ENCODE data around the gene SCML1. TPM values are rescaled to one million over a fixed set of nuclear protein-coding genes. Genes with fewer than 3 reads are reported as not detected.

The SCML1 gene
- polyA plus RNA-seq, 1 of the 3 experiments (the other 2 are of a cell fraction), result 10.7 TPM

- H3K4me2 ChIP-seq, result no peak overlapping the region
- no peaks in the 10 kb centered on the region for H3K9me3 ChIP-seq
- H3K36me3 ChIP-seq (replicated peaks in 1 of 2; ENCODE audit: control insufficient read depth in 1 of 2, insufficient read depth in 2 of 2, low read length in 1 of 2), result peaks cover 0 to 4% of the 10 kb centered on the region in 2 experiments
- no peaks in the 10 kb centered on the region for H3K27me3 ChIP-seq (ENCODE audit: insufficient read depth)
- DNase-seq, result no peak
- no peak overlapping the region for H3K4me3 ChIP-seq (ENCODE audit: low read depth in 2 of 2, low read length in 1 of 2)
- WGBS (ENCODE audit: low lambda C conversion rate), result 49% methylated on average over 4 of the region's 4 CpGs
- no peak overlapping the region for H3K9ac ChIP-seq
- TF ChIP-seq TAF1 (IDR thresholded peaks at IDR 0.05; ENCODE audit: borderline replicate concordance, low read depth, low read length) (no peak), GATA2 (CRISPR knock-in tag; IDR thresholded peaks at IDR 0.05) (no peak), RAD21 (IDR thresholded peaks at IDR 0.05; ENCODE audit: low read length) (no peak), IRF3 (IDR thresholded peaks at IDR 0.05; ENCODE audit: low read depth, low read length) (no peak), MEF2A (IDR thresholded peaks at IDR 0.05; ENCODE audit: borderline replicate concordance, low read depth) (no peak), EZH2phosphoT487 (IDR thresholded peaks at IDR 0.05; ENCODE audit: borderline replicate concordance, low read depth) (no peak), CTCF (IDR thresholded peaks at IDR 0.05) (no peak), FOXM1 (IDR thresholded peaks at IDR 0.05; ENCODE audit: low read depth) (no peak), POLR2AphosphoS5 (IDR thresholded peaks at IDR 0.05; ENCODE audit: low read depth, low read length) (no peak)
- H3K27ac ChIP-seq (ENCODE audit: low read depth in 2 of 2, low read length in 1 of 2), result no peak overlapping the region
- no peaks in the 10 kb centered on the region for H3K79me2 ChIP-seq (ENCODE audit: insufficient read depth)
- no peaks in the 10 kb centered on the region for H3K9me2 ChIP-seq
- H4K20me1 ChIP-seq (ENCODE audit: insufficient read depth), result no peaks in the 10 kb centered on the region
- ChIA-PET CTCF (no interaction called here), POLR2A (no interaction called here)
- H3K4me1 ChIP-seq (ENCODE audit: control insufficient read depth in 1 of 2, insufficient read depth in 2 of 2, low read depth in 1 of 2, low read length in 1 of 2), result no peaks in the 10 kb centered on the region
- no peaks in the 10 kb centered on the region for H3F3A ChIP-seq (replicated peaks; ENCODE audit: insufficient read depth)
- H2AFZ ChIP-seq (ENCODE audit: low read depth), result no peak overlapping the region
Observed at GRCh38 chrX:17721715-17722114, 15.6 kb upstream of the SCML1 start.

GRCh38 chrX:17725181-17725580, 12.1 kb upstream of the SCML1 start:
- Histone ChIP-seq H3K9ac (no peak overlapping the region), H2AFZ (ENCODE audit: low read depth) (no peak overlapping the region), H3K9me3 (no peaks in the 10 kb centered on the region), H4K20me1 (ENCODE audit: insufficient read depth) (no peaks in the 10 kb centered on the region), H3K4me2 (no peak overlapping the region), H3K27me3 (ENCODE audit: insufficient read depth) (no peaks in the 10 kb centered on the region), H3F3A (replicated peaks; ENCODE audit: insufficient read depth) (no peaks in the 10 kb centered on the region), H3K9me2 (no peaks in the 10 kb centered on the region), H3K79me2 (ENCODE audit: insufficient read depth) (no peaks in the 10 kb centered on the region), H3K4me1 (ENCODE audit: control insufficient read depth in 1 of 2, insufficient read depth in 2 of 2, low read depth in 1 of 2, low read length in 1 of 2) (no peaks in the 10 kb centered on the region), H3K36me3 (replicated peaks in 1 of 2; ENCODE audit: control insufficient read depth in 1 of 2, insufficient read depth in 2 of 2, low read length in 1 of 2) (peaks cover 0 to 4% of the 10 kb centered on the region in 2 experiments), H3K27ac (ENCODE audit: low read depth in 2 of 2, low read length in 1 of 2) (no peak overlapping the region), H3K4me3 (ENCODE audit: low read depth in 2 of 2, low read length in 1 of 2) (no peak overlapping the region)
- no peak for DNase-seq
- WGBS (ENCODE audit: low lambda C conversion rate), result 41% methylated on average over 2 of the region's 2 CpGs
- POLR2A ChIA-PET, result no interaction called here
- CTCF ChIA-PET, result interaction anchor here (0.7 kb wide), 2 partner anchors 13 to 220 kb away, joined by 3 read pairs; no protein-coding TSS in a partner anchor
- TF ChIP-seq CHD2 (IDR thresholded peaks at IDR 0.05; ENCODE audit: low read length, partially characterized antibody) (no peak), POLR2AphosphoS5 (IDR thresholded peaks at IDR 0.05; ENCODE audit: low read depth, low read length) (no peak), ELF1 (IDR thresholded peaks at IDR 0.05) (no peak), GABPA (IDR thresholded peaks at IDR 0.05; ENCODE audit: low read depth) (no peak), SIN3A (IDR thresholded peaks at IDR 0.05; ENCODE audit: borderline replicate concordance, low read depth, low read length) (no peak), IRF3 (IDR thresholded peaks at IDR 0.05; ENCODE audit: low read depth, low read length) (no peak), TCF12 (IDR thresholded peaks at IDR 0.05) (no peak), YY1 (IDR thresholded peaks at IDR 0.05; ENCODE audit: low read depth) (no peak), TAF1 (IDR thresholded peaks at IDR 0.05; ENCODE audit: borderline replicate concordance, low read depth, low read length) (no peak), USF2 (IDR thresholded peaks at IDR 0.05; ENCODE audit: borderline replicate concordance, low read depth, low read length) (no peak), NFIC (IDR thresholded peaks at IDR 0.05; ENCODE audit: borderline replicate concordance) (no peak), FOXM1 (IDR thresholded peaks at IDR 0.05; ENCODE audit: low read depth) (no peak), CTCF (IDR thresholded peaks at IDR 0.05) (no peak)

Data from SK-N-SH (cell line).